ENCODE results near the gene MAP3K14.

The MAP3K14 gene

GRCh38 chr17:45298546-45299285, 18.1 kb downstream of the MAP3K14 start:
- no peak for DNase-seq

DNA sequence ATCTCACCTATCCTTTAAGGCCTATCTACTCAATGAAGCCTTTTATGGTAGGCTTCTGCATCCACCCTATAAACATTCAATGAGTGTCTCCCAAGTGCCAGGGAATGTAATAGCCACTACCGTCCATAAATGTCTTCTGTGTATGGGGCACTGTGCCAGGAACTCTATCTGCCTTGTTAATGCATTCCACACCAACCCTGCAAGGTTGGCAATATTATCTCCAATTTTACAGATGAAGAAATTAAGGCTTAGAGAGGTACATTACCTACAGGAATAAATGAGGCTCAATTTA, 20.0 kb downstream of the MAP3K14 start:
- no peak for DNase-seq

GRCh38 chr17:45296003-45296832, 20.6 kb downstream of the MAP3K14 start:
- peak; percentile 95 for DNase-seq

DNA sequence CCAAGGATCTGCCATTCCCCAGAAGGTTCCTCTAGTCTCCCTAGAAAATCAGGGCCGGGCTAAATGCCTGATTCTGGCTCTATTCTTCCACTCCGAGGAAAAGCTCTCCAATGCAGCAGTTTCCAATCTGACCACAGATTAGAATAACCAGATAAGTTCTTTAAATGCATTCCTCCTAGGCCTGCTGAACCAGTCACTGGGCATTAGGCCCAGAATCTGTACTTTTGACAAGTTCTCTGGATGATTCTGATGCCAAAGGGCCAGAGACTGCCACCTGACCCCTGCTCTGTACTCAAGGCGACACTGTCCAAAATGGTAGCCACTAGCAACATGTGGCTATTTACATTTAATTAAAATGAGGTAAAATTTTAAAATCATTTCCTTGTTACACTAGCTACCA, 22.3 kb downstream of the MAP3K14 start:
- DNase-seq: no peak

DNA sequence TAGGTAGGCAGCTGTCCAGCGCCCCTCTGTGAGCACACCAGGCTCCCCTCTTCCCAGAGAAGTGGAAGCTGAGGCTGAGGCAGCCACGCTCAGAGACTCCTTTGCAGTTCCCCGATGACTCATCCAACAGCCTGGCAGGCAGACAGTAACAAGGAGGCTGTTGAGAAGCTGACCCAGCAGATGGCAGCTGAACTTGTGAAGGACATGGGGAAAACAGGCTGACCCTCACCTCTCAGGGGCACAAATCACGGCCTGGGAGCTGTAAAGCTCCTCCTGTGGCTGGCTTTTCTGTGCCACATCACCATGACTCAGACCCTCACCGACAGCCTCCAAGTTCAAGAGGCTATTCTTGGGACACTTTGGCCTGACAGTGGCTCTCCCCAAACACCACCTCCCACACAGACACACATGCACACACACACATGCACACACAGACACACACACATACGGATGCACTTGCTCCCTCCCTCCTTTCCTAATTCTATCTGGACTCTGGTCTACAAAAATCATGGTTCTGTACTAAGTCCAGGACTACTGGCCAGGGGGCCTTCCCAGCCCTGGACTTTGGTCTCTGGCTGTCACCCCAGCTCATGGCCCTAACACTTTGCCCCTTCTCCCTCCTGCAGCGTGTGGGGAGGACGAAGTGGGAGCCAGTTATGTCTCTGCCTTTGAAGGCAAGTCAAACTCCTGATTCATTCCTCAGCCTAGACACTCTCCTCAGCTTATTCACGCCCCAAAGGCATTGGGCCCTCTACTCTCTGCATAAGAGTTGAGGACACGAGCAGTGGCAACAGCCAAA, 23.2 kb downstream of the MAP3K14 start:
- DNase-seq: peak; percentile 85

- no peak for DNase-seq
Observed at GRCh38 chr17:45292696-45293412, 24.0 kb downstream of the MAP3K14 start.

GRCh38 chr17:45291171-45291805, 25.5 kb downstream of the MAP3K14 start:
- peak; percentile 87 for DNase-seq

DNA sequence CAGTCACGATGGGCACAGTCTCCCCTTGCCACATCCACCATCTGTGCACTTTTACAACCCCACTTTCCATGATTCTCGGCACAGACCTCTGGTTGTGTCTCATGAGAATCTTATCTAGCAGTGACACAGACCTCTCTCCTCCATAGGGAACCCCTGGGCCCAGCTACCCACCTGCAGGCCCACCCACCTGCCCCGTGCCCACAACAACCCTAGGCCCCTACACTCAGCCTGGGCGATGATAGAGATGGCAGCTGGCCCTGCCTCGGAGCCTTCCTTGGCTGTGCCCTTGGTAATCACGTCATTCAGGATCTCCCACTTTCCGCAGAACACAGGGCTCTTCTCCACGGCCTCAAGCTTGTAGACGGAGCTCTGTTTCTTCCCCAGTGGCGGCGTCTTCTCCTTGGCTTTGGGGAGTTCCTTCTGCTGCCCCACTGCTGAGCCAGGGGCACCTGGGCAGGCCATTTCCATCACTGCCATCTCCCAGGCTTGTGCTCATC, 26.5 kb downstream of the MAP3K14 start:
- DNase-seq: no peak

DNA sequence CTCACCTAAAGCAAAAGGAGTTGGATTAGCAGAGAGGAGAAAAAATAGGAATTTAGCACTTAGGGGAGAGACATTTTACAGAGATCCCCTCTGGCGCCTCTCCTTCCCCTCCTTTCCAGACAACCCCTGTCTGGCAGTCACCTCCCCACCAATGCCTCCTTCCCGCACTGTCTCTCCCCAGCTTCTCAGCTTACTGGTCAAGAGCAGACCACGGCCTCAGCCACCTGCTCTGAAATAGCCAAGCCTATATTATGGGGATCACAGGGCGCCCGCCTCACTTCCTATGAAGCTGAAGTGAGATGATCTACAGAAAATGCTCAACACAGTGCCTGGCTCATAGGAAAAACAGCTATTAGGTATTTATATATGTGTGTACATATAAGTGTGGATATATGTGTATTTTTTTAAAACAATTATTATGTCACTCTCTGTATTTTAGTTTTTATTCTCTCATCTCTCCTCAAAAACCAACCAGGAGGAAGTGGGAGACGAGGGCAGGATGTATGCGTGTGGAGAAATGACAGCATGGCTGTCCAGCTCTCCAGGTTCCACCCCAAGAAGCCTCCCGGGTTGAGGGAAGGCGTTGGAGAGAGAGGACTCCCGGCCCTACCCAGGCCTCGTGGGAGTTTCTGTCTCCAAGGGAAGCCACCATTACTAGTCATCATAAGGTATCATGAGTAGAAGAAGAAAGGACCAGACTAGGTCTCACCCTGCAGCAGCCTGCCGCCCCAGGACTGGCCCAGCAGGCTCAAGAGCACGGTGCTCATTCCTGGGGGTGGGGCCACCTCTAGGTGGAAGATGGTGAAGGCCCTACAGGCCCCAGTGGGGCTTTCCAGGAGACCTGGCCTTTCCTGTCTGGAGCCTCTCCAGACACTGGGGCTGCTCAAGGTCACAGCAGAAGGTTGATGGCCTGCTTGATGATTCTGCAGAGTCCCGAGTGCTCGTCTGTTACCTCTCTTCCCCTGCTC, 27.2 kb downstream of the MAP3K14 start:
- DNase-seq: no peak

GRCh38 chr17:45288825-45289224, 28.0 kb downstream of the MAP3K14 start:
- no peak for DNase-seq

GRCh38 chr17:45287526-45288500, 29.0 kb downstream of the MAP3K14 start:
- DNase-seq: no peak

- DNase-seq: no peak
Observed at GRCh38 chr17:45286286-45286685, 30.5 kb downstream of the MAP3K14 start.

DNA sequence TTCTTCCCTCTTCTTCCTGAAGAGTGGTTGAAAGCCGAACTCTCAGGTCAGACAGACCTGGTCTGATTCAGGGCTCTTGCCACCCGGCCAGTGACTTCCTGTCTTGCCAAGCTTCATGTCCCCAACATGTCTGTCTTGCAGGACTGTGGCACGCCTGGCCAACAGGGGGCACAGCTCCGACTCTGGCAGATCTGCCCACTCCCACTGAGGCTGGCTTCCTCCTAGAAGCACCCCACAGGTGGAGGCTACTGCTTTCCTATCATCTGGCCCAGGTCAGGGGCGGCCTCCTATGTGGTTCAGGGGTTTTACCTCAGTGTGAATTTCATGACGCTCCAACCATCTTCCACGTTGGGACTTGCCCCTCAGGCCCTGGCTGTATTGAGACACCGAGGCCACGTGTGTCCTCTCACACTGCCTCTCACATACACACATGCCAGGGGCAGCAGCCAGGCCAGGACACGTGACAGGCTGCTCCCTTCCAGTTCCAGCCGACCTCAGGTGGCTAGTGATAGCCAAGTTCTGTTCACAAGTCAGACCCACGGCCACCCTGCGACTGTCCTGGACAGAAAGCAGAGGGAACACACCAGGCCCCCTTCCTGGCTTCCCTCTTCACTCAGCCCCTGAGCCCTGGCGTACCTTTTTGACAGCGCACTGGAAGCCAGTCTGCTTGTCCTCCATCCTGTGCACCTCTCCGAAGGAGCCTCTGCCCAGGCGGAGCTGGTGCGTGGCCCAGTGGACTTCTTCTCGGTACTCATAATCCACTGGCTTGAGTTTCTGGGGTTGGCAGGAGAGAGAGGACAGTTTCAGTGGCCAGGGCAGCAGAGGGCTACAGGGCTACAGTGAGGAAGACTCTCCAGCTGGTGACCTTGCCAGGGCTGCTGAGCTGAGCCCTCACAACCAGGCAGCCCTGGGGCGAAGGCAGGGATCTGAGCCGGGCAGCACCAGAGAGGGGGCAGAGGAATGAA, 32.4 kb downstream of the MAP3K14 start:
- DNase-seq: peak; percentile 42

DNA sequence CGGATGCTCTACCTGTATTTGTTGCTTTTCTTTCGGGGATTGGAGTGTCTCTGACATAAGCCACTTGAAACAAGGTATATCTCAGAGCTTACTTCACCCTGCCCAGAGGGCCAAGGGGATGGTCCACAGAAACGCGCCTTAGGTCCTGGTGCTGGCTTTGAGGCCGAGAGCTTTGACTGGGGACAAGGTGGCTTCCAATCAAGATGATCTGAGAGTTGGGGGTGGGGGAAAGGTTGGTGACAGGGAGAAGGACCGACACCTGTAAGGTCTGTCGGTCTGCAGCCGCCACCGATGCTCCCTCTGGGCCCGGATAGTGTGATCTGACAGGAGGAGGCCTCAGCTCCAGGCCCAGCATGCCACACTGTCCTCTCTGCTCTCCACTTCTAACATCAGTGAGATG, 33.1 kb downstream of the MAP3K14 start:
- no peak for DNase-seq

GRCh38 chr17:45282683-45283644, 33.9 kb downstream of the MAP3K14 start:
- no peak for DNase-seq

DNA sequence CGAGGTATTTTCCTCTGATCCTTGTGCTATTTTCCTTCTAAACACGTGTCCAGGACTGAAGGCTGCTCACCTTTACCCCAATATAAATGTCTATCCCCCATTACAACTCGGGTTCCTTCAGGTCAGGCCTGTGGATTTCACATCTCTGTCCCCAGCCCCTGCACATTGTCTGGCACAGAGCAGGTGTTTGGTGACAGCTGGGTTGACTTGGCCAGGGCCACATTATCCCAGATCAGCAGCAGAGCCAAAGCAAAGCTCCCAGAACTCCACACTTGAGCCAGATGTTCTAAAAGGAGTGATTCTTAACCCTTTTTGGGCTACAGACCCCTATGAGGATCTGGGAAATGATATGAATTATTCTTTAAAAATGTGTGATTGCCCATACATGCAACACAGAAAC, 36.9 kb downstream of the MAP3K14 start:
- DNase-seq: no peak

DNA sequence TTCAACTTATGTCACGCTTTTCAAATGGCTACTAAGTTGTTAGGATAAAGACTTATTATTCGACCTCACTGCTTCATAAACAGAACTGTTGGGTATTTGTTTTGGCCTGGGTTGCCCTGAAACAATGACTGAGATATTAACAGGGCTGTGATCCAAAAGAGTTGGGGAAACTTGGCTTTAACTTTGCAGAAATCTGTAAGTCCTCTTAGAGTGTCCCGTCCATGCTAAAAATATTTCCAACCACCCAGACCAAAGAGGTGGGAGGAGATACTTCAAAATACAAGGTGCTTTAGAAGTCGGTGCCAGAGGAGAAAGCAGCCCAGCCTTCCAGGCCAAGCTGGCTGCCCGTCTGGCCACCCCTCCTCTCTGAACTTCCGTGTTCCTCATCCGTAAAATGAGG, 38.8 kb downstream of the MAP3K14 start:
- DNase-seq: no peak
